ENCODE measurements around the gene UTP4.

The UTP4 gene

DNA sequence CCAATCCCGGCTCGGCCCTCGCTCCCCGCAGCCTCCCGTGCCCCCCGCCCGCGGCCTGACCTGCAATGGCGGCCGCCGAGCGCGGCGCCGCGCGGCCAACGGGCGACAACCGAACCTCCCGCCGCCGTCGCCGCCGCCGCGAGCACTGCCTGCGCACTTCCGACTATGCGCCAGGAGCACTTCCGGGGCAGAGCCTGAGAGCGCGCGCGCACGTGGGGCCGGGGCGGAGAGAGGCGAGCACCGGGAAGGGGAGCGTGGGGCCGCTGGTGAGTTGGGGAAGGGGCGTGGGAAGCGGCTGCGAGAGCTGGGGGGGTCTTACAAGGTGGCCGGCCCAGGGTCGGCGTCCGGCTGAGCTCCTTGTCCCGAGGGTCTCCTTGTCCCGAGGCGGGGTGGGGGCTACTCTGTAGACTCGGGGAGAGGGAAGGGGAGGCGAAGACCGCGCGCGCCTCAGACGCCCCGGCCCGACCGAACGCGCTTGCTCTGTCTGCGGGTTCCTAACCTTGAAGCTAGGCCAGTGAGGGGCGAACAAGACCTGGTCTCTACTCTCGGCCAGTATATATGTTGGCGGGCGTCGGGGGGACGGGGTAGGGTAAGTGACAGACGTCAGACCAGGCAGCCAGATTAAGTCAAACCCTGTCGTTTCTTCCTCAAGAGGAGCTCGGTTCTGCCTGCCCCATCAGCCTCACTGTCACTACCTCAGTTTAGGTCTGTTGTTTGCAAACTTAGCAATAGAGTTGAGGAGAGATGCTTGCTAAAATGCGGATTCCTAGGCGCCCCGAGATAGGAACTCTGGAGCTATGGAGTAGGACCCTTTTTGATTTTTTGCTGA, at the start of gene UTP4, which contains the start of gene CHTF8:
Gene UTP4 (plus strand): TSS at position 226 of the 829 bp plus-strand sequence. CDS start 811 bp downstream, outside the sequence.
Gene CHTF8 (minus strand): TSS at position 165 of the 829 bp plus-strand sequence. CDS start 11,130 bp downstream, outside the sequence.
- Histone ChIP-seq H3K4me3 (ENCODE audit: low read depth, low read length) (peak within 1 kb of the TSS; percentile 92), H3K36me3 (ENCODE audit: control insufficient read depth, insufficient read depth, low read length) (no peaks in the 10 kb centered on the region), H2AFZ (peak within 1 kb of the TSS; percentile 98), H3K79me2 (peaks cover 16% of the 10 kb centered on the region), H3K9ac (peak within 1 kb of the TSS; percentile 88), H3K9me3 (ENCODE audit: control insufficient read depth, low read length) (no peaks in the 10 kb centered on the region), H3K27ac (peak within 1 kb of the TSS; percentile 73), H3K4me1 (peaks cover 7% of the 10 kb centered on the region), H3K27me3 (ENCODE audit: control insufficient read depth, insufficient read depth, low read length) (no peaks in the 10 kb centered on the region), H3K4me2 (ENCODE audit: low read length) (peak within 1 kb of the TSS; percentile 92)
- TF ChIP-seq, protein P1, sequence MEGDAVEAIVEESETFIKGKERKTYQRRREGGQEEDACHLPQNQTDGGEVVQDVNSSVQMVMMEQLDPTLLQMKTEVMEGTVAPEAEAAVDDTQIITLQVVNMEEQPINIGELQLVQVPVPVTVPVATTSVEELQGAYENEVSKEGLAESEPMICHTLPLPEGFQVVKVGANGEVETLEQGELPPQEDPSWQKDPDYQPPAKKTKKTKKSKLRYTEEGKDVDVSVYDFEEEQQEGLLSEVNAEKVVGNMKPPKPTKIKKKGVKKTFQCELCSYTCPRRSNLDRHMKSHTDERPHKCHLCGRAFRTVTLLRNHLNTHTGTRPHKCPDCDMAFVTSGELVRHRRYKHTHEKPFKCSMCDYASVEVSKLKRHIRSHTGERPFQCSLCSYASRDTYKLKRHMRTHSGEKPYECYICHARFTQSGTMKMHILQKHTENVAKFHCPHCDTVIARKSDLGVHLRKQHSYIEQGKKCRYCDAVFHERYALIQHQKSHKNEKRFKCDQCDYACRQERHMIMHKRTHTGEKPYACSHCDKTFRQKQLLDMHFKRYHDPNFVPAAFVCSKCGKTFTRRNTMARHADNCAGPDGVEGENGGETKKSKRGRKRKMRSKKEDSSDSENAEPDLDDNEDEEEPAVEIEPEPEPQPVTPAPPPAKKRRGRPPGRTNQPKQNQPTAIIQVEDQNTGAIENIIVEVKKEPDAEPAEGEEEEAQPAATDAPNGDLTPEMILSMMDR (IDR thresholded peaks at IDR 0.05), result no peak

DNA sequence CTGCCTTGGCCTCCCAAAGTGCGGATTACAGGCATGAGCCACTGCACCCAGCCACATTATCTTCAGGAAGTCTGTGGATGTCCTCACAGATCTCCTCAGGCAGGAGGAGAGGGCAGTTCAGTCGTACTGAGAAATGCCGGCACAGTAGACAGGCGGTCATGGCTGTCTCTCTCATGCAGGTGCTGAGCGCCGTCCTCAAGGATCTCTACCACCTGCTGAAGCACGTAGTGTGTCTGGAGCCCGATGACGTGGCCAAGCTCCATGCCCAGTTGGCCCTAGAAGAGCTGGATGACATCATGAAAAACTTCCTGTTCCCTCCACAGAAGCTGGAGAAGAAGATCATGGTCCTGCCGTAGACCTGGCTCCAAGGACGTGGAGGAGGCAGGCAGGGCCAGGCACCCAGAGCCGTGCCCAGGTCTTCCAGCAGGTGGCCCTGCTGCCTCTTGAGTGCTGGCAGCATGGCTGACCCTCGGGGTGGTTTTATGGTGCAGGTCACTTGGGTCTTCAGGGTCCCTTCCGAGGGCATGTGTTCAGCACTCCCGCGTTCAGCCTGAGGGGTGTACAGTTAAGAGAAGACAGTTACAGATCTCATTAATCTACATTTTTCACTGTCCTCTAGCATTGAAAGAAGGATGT, 49.0 kb upstream of the UTP4 start:
- no peak overlapping the region for H3K27ac ChIP-seq
- no peak overlapping the region for H3K4me3 ChIP-seq (ENCODE audit: low read depth, low read length)
- no peaks in the 10 kb centered on the region for H3K4me1 ChIP-seq
- TF ChIP-seq, protein P1 (IDR thresholded peaks at IDR 0.05), result peak; percentile 24
- no peak overlapping the region for H3K4me2 ChIP-seq (ENCODE audit: low read length)
- no peak overlapping the region for H3K9ac ChIP-seq
- no peaks in the 10 kb centered on the region for H3K79me2 ChIP-seq
- H2AFZ ChIP-seq, result no peak overlapping the region
- no peaks in the 10 kb centered on the region for H3K9me3 ChIP-seq (ENCODE audit: control insufficient read depth, low read length)
- no peaks in the 10 kb centered on the region for H3K36me3 ChIP-seq (ENCODE audit: control insufficient read depth, insufficient read depth, low read length)
- H3K27me3 ChIP-seq (ENCODE audit: control insufficient read depth, insufficient read depth, low read length), result no peaks in the 10 kb centered on the region

DNA sequence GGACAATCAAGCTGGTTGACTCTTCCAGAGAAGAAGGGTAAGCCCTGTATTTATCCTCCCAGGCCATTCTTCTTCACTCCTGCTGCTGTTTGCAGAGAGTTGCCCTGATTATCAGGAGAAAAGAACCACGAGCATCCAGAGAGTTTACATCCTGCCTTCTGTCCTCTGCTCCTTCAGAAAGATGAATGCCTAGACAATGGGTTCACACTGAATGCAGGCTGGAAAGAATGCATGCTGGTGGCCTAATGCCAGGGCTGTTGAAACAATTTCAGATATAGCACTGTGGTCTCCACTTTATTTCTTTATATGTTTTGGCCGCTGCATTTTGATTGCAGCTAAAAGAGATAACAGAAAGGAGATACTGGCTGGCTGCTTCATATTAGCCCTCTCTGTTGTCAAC, 48.2 kb upstream of the UTP4 start:
- Histone ChIP-seq H3K4me2 (ENCODE audit: low read length) (no peak overlapping the region), H3K9me3 (ENCODE audit: control insufficient read depth, low read length) (no peaks in the 10 kb centered on the region), H3K4me3 (ENCODE audit: low read depth, low read length) (no peak overlapping the region), H3K79me2 (no peaks in the 10 kb centered on the region), H2AFZ (no peak overlapping the region), H3K9ac (no peak overlapping the region), H3K36me3 (ENCODE audit: control insufficient read depth, insufficient read depth, low read length) (no peaks in the 10 kb centered on the region), H3K27me3 (ENCODE audit: control insufficient read depth, insufficient read depth, low read length) (no peaks in the 10 kb centered on the region), H3K27ac (no peak overlapping the region), H3K4me1 (peaks cover 5% of the 10 kb centered on the region)
- TF ChIP-seq, protein P1 (IDR thresholded peaks at IDR 0.05), result no peak

DNA sequence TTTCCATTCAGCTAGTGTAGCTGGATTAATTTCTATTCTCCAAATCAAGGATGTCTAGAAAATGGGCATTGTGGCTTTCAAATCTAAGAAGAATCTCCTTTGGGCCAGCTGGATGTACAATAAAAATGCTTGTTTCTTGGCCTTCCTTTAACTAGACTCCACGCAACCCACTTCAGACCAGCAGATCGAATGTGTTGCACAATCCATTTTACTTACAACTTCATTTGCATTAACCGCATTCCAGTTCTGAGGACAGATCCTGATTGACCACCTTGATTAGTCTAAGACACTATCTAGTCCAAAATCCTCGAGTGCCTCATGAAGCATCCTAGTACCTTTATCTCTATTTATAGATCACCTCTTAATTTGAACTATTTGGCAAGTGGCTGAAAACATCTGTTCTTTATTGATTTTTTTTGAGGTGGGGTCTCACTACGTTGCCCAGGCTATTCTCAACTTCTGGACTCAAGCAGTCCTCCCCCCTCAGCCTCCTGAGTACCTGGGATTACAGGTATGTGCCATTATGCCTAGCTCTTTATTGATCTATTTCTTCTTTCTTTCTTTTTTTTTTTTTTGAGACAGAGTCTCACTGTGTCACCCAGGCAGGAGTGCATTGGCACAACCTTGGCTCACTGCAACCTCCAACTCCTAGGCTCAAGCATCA, 47.3 kb upstream of the UTP4 start:
- no peak overlapping the region for H3K4me3 ChIP-seq (ENCODE audit: low read depth, low read length)
- H3K36me3 ChIP-seq (ENCODE audit: control insufficient read depth, insufficient read depth, low read length), result no peaks in the 10 kb centered on the region
- TF ChIP-seq, protein P1 (IDR thresholded peaks at IDR 0.05), result no peak

More for the DNA sequence above, 47.3 kb upstream of the UTP4 start:
- no peak overlapping the region for H3K4me2 ChIP-seq (ENCODE audit: low read length)
- no peaks in the 10 kb centered on the region for H3K79me2 ChIP-seq
- H2AFZ ChIP-seq, result no peak overlapping the region
- H3K9ac ChIP-seq, result no peak overlapping the region
- no peaks in the 10 kb centered on the region for H3K9me3 ChIP-seq (ENCODE audit: control insufficient read depth, low read length)
- H3K27me3 ChIP-seq (ENCODE audit: control insufficient read depth, insufficient read depth, low read length), result no peaks in the 10 kb centered on the region
- H3K4me1 ChIP-seq, result peaks cover 13% of the 10 kb centered on the region
- no peak overlapping the region for H3K27ac ChIP-seq
